Fibroblast of the aortic adventitia (primary cell): ENCODE measurements around the gene SLC34A3. TPM values are rescaled to one million over a fixed set of nuclear protein-coding genes. Genes with fewer than 3 reads are reported as not detected.
A peak's percentile ranks its signal among the peaks of the same experiment; 100 is the strongest.

Experiments used
- DNase-seq: peaks from one replicate; pipeline ENCODE4 v3.0.0-alpha.2; 2010; ENCODE audit warnings: low read depth
- H3K4me3 ChIP-seq: 2 replicates; pipeline ENCODE4 v1.5.1; 2011; ENCODE audit warnings: low read depth, mild to moderate bottlenecking, control low read depth, low read length, moderate library complexity
- CTCF ChIP-seq: IDR thresholded peaks from 2 replicates; pipeline ENCODE4 v1.5.1; 2011; ENCODE audit warnings: mild to moderate bottlenecking, low read length, control low read depth, inconsistent platforms; ENCODE audit not compliant: insufficient read depth
- total RNA-seq: library from RNA; depleted of rRNA; stranded (reverse); fragments of >200 nt; gene quantifications from 2 replicates; pipeline ENCODE4 v1.2.3, GENCODE V29; 2012; ENCODE audit warnings: low replicate concordance

Gene SLC34A3
- total RNA-seq, 1 donor = not detected

- no peak overlapping the region for H3K4me3 ChIP-seq
- no peak for DNase-seq
- TF ChIP-seq CTCF = no peak
Measured at GRCh38 chr9:137272241-137273094, 41.8 kb downstream of the SLC34A3 start.

GRCh38 chr9:137273095-137273490 lies 42.4 kb downstream of the SLC34A3 start:
- H3K4me3 ChIP-seq = no peak overlapping the region
- no peak for DNase-seq
- TF ChIP-seq CTCF = no peak

- H3K4me3 ChIP-seq = no peak overlapping the region
- TF ChIP-seq CTCF = no peak
- DNase-seq = no peak
Measured at GRCh38 chr9:137273611-137274320, 43.1 kb downstream of the SLC34A3 start.

- no peak for DNase-seq
- no peak overlapping the region for H3K4me3 ChIP-seq
- TF ChIP-seq CTCF = no peak
Measured at GRCh38 chr9:137275203-137275587, 44.5 kb downstream of the SLC34A3 start.

- no peak overlapping the region for H3K4me3 ChIP-seq
- TF ChIP-seq CTCF = no peak
- no peak for DNase-seq
Measured at GRCh38 chr9:137275588-137276472, 45.1 kb downstream of the SLC34A3 start.

- H3K4me3 ChIP-seq = peak overlapping the region; percentile 74
- DNase-seq = peak; percentile 74
- no peak for TF ChIP-seq CTCF
Measured at GRCh38 chr9:137276473-137277328, 46.0 kb downstream of the SLC34A3 start.
